ENCODE measurements around the gene COX18.
A peak's percentile ranks its signal among the peaks of the same experiment; 100 is the strongest.

The COX18 gene, protein sequence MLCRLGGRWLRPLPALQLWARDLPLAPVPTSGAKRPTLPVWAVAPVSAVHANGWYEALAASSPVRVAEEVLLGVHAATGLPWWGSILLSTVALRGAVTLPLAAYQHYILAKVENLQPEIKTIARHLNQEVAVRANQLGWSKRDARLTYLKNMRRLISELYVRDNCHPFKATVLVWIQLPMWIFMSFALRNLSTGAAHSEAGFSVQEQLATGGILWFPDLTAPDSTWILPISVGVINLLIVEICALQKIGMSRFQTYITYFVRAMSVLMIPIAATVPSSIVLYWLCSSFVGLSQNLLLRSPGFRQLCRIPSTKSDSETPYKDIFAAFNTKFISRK

DNA sequence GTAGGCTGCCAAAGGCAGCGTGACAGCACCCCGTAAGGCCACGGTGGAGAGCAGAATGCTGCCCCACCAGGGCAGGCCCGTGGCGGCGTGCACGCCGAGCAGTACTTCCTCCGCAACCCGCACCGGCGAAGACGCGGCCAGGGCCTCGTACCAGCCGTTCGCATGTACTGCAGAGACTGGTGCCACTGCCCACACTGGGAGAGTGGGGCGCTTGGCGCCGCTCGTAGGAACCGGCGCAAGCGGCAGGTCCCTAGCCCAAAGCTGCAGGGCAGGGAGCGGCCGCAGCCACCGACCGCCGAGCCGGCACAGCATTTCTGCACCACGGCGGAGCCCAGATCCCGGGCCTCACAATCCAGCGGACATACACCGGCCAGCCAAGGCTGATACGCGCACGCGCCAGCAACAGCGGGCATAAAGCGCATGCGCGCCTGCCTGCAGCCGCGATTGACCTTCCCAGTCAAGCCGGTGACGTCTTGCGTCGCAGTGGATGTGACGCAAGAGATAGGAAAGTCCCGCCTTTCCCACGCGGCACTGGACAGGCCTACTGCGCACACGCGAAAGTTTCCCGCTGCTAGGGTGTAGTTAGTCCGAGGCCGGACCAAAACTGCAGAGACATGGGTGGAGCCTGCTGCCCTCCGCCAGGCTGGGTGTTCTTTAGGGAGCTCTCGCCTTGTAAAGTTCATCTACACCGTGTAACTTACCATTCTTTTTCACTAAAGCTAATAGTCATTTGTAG, at the start of gene COX18:
COX18 (minus strand) TSS at position 379 of the 736 bp plus-strand sequence; CDS start at position 312, 67 bp downstream.
- Histone ChIP-seq H3F3A (ENCODE audit: insufficient read depth) (peaks cover 40% of the 10 kb centered on the region), H3K9ac (ENCODE audit: low read length) (peak within 1 kb of the TSS; percentile 80), H3K36me3 (ENCODE audit: low read length) (peaks cover 4% of the 10 kb centered on the region; the same call in 1 of the 2 replicates), H3K27me3 (ENCODE audit: low read length) (no peaks in the 10 kb centered on the region), H3K79me2 (ENCODE audit: insufficient read depth, low read length) (peaks cover 6% of the 10 kb centered on the region; the same call in 1 of the 2 replicates), H3K4me3 (ENCODE audit: insufficient read depth, low read length, poor library complexity, severe bottlenecking) (peak within 1 kb of the TSS; percentile 58), H4K20me1 (ENCODE audit: low read depth, low read length) (no peaks in the 10 kb centered on the region), H2AFZ (ENCODE audit: low read depth, low read length, severe bottlenecking) (peak within 1 kb of the TSS; percentile 46), H3K27ac (ENCODE audit: low read depth, low read length) (peak within 1 kb of the TSS; percentile 92), H3K9me3 (ENCODE audit: insufficient read depth, low read length) (no peaks in the 10 kb centered on the region), H3K4me2 (ENCODE audit: low read depth, low read length, poor library complexity, severe bottlenecking) (peak within 1 kb of the TSS; percentile 92), H3K9me2 (replicated peaks; ENCODE audit: insufficient read depth, low read length) (no peaks in the 10 kb centered on the region)
- no peak for TF ChIP-seq CTCF (IDR thresholded peaks at IDR 0.05; ENCODE audit: insufficient read depth, low read length, poor library complexity, severe bottlenecking)
- TF ChIP-seq EZH2phosphoT487 (conservative IDR thresholded peaks at IDR 0.05; ENCODE audit: low read length) = no peak

- TF ChIP-seq EZH2phosphoT487 (conservative IDR thresholded peaks at IDR 0.05; ENCODE audit: low read length) (no peak), CTCF (IDR thresholded peaks at IDR 0.05; ENCODE audit: insufficient read depth, low read length, poor library complexity, severe bottlenecking) (no peak)
- no peaks in the 10 kb centered on the region for H4K20me1 ChIP-seq (ENCODE audit: low read depth, low read length)
- no peak overlapping the region for H3K4me2 ChIP-seq (ENCODE audit: low read depth, low read length, poor library complexity, severe bottlenecking)
- no peaks in the 10 kb centered on the region for H3K27me3 ChIP-seq (ENCODE audit: low read length)
- 0 out of 2 replicates have a peak, but pooled peaks cover 5% of the 10 kb centered on the region for H3K36me3 ChIP-seq (ENCODE audit: low read length)
- no peaks in the 10 kb centered on the region for H3K9me3 ChIP-seq (ENCODE audit: insufficient read depth, low read length)
- no peaks in the 10 kb centered on the region for H3K79me2 ChIP-seq (ENCODE audit: insufficient read depth, low read length)
- H2AFZ ChIP-seq (ENCODE audit: low read depth, low read length, severe bottlenecking) = no peak overlapping the region
- H3K4me3 ChIP-seq (ENCODE audit: insufficient read depth, low read length, poor library complexity, severe bottlenecking) = no peak overlapping the region
- H3K27ac ChIP-seq (ENCODE audit: low read depth, low read length) = no peak overlapping the region
- H3F3A ChIP-seq (ENCODE audit: insufficient read depth) = no peaks in the 10 kb centered on the region
- no peak overlapping the region for H3K9ac ChIP-seq (ENCODE audit: low read length)
- no peaks in the 10 kb centered on the region for H3K9me2 ChIP-seq (replicated peaks; ENCODE audit: insufficient read depth, low read length)
Observed at GRCh38 chr4:73109493-73109892, 40.0 kb upstream of the COX18 start.

- Histone ChIP-seq H3K27ac (ENCODE audit: low read depth, low read length) (no peak overlapping the region), H3K9ac (ENCODE audit: low read length) (no peak overlapping the region)
Observed at GRCh38 chr4:73104695-73105094, 35.2 kb upstream of the COX18 start.

More at GRCh38 chr4:73104695-73105094, 35.2 kb upstream of the COX18 start:
- Histone ChIP-seq H3K27me3 (ENCODE audit: low read length) (no peaks in the 10 kb centered on the region), H3K4me2 (ENCODE audit: low read depth, low read length, poor library complexity, severe bottlenecking) (no peak overlapping the region), H3K9me3 (ENCODE audit: insufficient read depth, low read length) (no peaks in the 10 kb centered on the region), H3K36me3 (ENCODE audit: low read length) (0 out of 2 replicates have a peak, but pooled peaks cover 2% of the 10 kb centered on the region), H3K4me3 (ENCODE audit: insufficient read depth, low read length, poor library complexity, severe bottlenecking) (no peak overlapping the region), H2AFZ (ENCODE audit: low read depth, low read length, severe bottlenecking) (no peak overlapping the region), H3K79me2 (ENCODE audit: insufficient read depth, low read length) (no peaks in the 10 kb centered on the region), H3K9me2 (replicated peaks; ENCODE audit: insufficient read depth, low read length) (no peaks in the 10 kb centered on the region), H3F3A (ENCODE audit: insufficient read depth) (no peaks in the 10 kb centered on the region), H4K20me1 (ENCODE audit: low read depth, low read length) (no peaks in the 10 kb centered on the region)
- TF ChIP-seq CTCF (IDR thresholded peaks at IDR 0.05; ENCODE audit: insufficient read depth, low read length, poor library complexity, severe bottlenecking) (no peak), EZH2phosphoT487 (conservative IDR thresholded peaks at IDR 0.05; ENCODE audit: low read length) (no peak)
